GM23338 (cell line): ENCODE measurements around the gene CXCR1.

Source experiments
- JUNB ChIP-seq: IDR thresholded peaks from one replicate; pipeline ENCODE4 v1.6.1; 2016; ENCODE audit warnings: antibody characterized with exemption; ENCODE audit not compliant: unreplicated experiment
- POLR2AphosphoS5 ChIP-seq: IDR thresholded peaks from 2 replicates; pipeline ENCODE4 v1.6.1; 2016; ENCODE audit warnings: antibody characterized with exemption, low read depth

DNA sequence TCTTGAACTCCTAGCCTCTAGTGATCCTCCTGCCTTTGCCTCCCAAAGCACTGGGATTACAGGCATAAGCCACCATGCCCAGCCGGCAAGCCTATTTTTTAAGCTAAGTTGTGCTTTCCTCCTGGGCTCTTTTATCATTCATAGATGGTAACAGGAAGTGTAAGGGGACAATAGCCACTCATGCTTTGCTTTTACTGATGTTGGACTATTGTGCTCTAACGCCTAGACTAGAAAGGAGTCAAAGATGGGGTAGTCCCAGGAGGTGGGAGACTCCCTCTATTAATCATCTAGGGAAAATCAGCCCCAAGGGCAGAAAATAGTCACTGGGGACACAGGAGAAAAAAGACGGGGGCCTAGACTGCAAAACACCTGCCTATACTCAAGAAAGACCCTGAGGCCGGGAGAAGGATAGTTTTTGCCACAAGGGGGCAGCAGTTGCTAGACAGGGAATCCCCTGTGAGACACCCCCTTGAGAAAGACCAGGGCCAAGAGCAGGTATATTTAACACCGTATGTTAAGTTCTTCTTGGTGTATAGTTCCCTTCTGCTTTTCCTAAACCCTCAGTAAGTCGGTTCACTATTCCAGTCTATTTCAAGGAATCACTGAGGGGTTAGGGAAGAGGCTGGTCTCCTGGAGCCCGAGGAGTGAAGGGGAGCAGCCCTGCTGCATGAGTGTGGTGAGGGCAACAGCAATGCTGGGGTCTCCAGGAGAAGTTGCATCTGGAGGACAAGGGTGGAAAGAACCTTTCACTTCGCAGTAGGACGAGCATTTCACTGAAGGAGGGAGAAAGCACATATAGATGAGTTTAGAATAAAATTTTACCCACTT, 2.1 kb upstream of the CXCR1 start:
- no peak for TF ChIP-seq POLR2AphosphoS5
- TF ChIP-seq JUNB = no peak
